ENCODE measurements around the gene GRAMD1B.

DNA sequence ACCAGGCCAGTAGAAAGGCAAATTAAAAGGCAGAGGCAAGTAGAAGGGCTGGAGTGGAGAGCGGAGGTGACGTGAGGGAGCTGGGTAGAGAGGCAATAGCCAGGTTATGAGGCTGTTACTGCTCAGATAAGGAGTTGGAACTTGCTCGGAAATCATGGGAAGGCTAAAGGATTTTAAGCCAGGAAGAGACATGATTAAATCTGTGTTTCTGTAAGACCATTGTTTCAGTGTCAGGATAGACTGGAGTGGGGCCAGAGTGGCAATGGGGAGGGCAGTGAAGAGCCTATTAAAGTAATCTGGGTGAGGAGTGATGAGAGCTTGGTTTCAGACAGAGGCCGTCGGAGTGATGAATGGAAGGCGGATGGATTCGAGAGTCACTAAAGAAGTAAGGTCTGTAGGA, 39.0 kb downstream of the GRAMD1B start:
- TF ChIP-seq, protein P1, sequence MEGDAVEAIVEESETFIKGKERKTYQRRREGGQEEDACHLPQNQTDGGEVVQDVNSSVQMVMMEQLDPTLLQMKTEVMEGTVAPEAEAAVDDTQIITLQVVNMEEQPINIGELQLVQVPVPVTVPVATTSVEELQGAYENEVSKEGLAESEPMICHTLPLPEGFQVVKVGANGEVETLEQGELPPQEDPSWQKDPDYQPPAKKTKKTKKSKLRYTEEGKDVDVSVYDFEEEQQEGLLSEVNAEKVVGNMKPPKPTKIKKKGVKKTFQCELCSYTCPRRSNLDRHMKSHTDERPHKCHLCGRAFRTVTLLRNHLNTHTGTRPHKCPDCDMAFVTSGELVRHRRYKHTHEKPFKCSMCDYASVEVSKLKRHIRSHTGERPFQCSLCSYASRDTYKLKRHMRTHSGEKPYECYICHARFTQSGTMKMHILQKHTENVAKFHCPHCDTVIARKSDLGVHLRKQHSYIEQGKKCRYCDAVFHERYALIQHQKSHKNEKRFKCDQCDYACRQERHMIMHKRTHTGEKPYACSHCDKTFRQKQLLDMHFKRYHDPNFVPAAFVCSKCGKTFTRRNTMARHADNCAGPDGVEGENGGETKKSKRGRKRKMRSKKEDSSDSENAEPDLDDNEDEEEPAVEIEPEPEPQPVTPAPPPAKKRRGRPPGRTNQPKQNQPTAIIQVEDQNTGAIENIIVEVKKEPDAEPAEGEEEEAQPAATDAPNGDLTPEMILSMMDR (IDR thresholded peaks at IDR 0.05) = no peak
- no peak for TF ChIP-seq POLR2A (IDR thresholded peaks at IDR 0.05)
- no peak for TF ChIP-seq EP300 (IDR thresholded peaks at IDR 0.05)

All from suprapubic skin (tissue), 3 donors.